ENCODE results near the gene RAE1. TPM values are rescaled to one million over a fixed set of nuclear protein-coding genes. Genes with fewer than 3 reads are reported as not detected.

The RAE1 gene
- total RNA-seq, 4 donors from 2014 or later, result 15.8 to 35.8 (median 20.6) TPM

- in situ Hi-C loops (cut with MboI; ENCODE audit: low sequenced_read_pairs in 4 of 4), result loop anchor here in 3 of 4 donors (25.0 kb wide), 2 partner anchors 320 to 820 kb away; partner anchors contain the start of gene PMEPA1 (in 1 of the 3)
- no peaks in the 10 kb centered on the region for H3K27me3 ChIP-seq
- no peaks in the 10 kb centered on the region for H3K9me3 ChIP-seq
- TF ChIP-seq, protein P1, sequence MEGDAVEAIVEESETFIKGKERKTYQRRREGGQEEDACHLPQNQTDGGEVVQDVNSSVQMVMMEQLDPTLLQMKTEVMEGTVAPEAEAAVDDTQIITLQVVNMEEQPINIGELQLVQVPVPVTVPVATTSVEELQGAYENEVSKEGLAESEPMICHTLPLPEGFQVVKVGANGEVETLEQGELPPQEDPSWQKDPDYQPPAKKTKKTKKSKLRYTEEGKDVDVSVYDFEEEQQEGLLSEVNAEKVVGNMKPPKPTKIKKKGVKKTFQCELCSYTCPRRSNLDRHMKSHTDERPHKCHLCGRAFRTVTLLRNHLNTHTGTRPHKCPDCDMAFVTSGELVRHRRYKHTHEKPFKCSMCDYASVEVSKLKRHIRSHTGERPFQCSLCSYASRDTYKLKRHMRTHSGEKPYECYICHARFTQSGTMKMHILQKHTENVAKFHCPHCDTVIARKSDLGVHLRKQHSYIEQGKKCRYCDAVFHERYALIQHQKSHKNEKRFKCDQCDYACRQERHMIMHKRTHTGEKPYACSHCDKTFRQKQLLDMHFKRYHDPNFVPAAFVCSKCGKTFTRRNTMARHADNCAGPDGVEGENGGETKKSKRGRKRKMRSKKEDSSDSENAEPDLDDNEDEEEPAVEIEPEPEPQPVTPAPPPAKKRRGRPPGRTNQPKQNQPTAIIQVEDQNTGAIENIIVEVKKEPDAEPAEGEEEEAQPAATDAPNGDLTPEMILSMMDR (IDR thresholded peaks at IDR 0.05 in 4 of 5, conservative IDR thresholded peaks at IDR 0.05 in 1 of 5), result no peak
- peak; percentile 75 to 79 for TF ChIP-seq POLR2A (IDR thresholded peaks at IDR 0.05)
- peak overlapping the region; percentile 96 to 99 (median 98) for H3K27ac ChIP-seq
- H3K4me3 ChIP-seq, result peak overlapping the region; percentile 57 to 82 (median 68)
- H3K4me1 ChIP-seq, result peaks cover 69 to 70% of the 10 kb centered on the region in 2 donors
- peak; percentile 62 to 82 for DNase-seq
- ATAC-seq, result peak; percentile 21
- intact Hi-C loops (cut with DNase I; ENCODE audit: low total_unique reads), result loop anchor here (2.0 to 10.0 kb wide), 2 partner anchors 82 to 1502 kb away; no protein-coding TSS in a partner anchor
- H3K36me3 ChIP-seq, result peaks cover 0 to 11% of the 10 kb centered on the region in 2 donors
Observed at GRCh38 chr20:57392512-57393271, 41.6 kb downstream of the RAE1 start.

- DNase-seq, result peak in 1 of 2 donors; percentile 47
- Histone ChIP-seq H3K4me3 (peak overlapping the region; percentile 57 to 82 (median 68)), H3K4me1 (peaks cover 76 to 77% of the 10 kb centered on the region in 2 donors), H3K27me3 (no peaks in the 10 kb centered on the region), H3K9me3 (no peaks in the 10 kb centered on the region), H3K27ac (peak overlapping the region; percentile 96 to 99 (median 98)), H3K36me3 (peaks cover 0 to 11% of the 10 kb centered on the region in 2 donors)
- no peak for TF ChIP-seq POLR2A (IDR thresholded peaks at IDR 0.05)
- TF ChIP-seq, protein P1 (IDR thresholded peaks at IDR 0.05 in 4 of 5, conservative IDR thresholded peaks at IDR 0.05 in 1 of 5), result no peak
- ATAC-seq, result no peak
- intact Hi-C loops (cut with DNase I; ENCODE audit: low total_unique reads) (loop anchor here (2.0 to 10.0 kb wide), 2 partner anchors 81 to 1501 kb away; no protein-coding TSS in a partner anchor), in situ Hi-C loops (cut with MboI; ENCODE audit: low sequenced_read_pairs in 4 of 4) (loop anchor here in 3 of 4 donors (25.0 kb wide), 2 partner anchors 319 to 819 kb away; partner anchors contain the start of gene PMEPA1 (in 1 of the 3))
Observed at GRCh38 chr20:57393321-57394120, 42.5 kb downstream of the RAE1 start.

DNA sequence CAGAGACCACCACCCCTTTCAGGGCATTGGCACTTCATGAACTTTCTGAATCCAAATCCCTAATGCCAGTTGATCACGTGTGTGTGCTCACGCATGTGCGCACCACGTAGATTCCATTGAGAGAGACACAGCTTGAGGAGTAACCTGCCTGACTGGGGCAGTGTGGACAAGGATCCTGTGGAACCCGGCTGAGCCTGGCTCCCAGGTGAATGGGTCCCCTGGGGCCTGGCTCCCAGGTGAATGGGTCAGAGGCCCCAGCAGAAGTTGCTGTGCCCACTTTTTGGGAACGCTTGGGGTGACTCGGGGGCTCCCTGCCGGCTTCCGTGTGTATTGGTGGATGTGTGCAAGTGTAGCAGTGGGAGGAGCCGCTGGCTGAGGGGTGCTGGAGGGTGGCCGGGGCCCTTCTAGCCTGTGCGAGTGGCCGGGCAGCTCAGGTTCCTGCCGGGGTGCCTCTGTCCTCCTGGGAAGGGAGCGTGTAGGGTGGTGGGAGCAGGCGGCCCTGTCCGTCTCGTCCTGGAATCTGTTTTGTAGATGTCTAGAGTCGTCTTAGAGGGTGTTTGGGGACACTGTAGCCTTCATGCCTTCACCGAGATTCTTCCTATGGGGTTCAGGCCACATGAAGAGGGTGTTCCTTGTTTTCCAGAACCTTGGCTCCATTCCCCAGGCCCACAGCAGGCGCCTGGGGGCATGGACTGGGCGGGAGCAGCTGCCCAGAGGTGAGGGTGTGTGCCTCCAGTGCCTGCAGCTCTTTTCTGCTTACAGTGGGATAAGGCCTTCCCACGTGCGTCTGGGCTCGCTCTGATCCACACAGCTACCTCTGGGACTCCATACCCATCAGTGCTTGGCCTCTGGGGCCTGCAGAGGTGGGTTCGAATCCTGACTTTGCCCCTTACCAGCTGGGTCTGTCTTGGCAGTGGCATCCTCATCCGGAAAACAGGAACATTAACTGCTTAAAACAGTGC lies 43.3 kb downstream of the RAE1 start:
- intact Hi-C loops (cut with DNase I; ENCODE audit: low total_unique reads), result loop anchor here (1.0 to 10.0 kb wide), 2 partner anchors 44 to 1500 kb away; no protein-coding TSS in a partner anchor
- Histone ChIP-seq H3K36me3 (peaks cover 0 to 11% of the 10 kb centered on the region in 2 donors), H3K9me3 (no peaks in the 10 kb centered on the region), H3K27ac (peak overlapping the region; percentile 96 to 99 (median 98)), H3K27me3 (no peaks in the 10 kb centered on the region), H3K4me1 (peaks cover 84 to 85% of the 10 kb centered on the region in 2 donors), H3K4me3 (peak overlapping the region; percentile 17 to 82 (median 58))
- TF ChIP-seq POLR2A (IDR thresholded peaks at IDR 0.05), result peak; percentile 12 to 25
- TF ChIP-seq, protein P1 (IDR thresholded peaks at IDR 0.05 in 4 of 5, conservative IDR thresholded peaks at IDR 0.05 in 1 of 5), result no peak
- ATAC-seq, result peak in 1 of 2 donors; percentile 17
- peak in 1 of 2 donors; percentile 74 for DNase-seq
- in situ Hi-C loops (cut with MboI; ENCODE audit: low sequenced_read_pairs in 4 of 4), result loop anchor here in 3 of 4 donors (5.0 to 25.0 kb wide), 3 partner anchors 43 to 818 kb away; partner anchors contain the start of gene PMEPA1 (in 1 of the 3)
